CD4-positive, alpha-beta T cell treated with Interleukin-15 for 1 hour (primary cell): ENCODE results near the gene SLC1A4.

Source experiments
- DNase-seq: peaks from one replicate; pipeline ENCODE4 v3.0.0-alpha.2; 2020

Gene SLC1A4

DNA sequence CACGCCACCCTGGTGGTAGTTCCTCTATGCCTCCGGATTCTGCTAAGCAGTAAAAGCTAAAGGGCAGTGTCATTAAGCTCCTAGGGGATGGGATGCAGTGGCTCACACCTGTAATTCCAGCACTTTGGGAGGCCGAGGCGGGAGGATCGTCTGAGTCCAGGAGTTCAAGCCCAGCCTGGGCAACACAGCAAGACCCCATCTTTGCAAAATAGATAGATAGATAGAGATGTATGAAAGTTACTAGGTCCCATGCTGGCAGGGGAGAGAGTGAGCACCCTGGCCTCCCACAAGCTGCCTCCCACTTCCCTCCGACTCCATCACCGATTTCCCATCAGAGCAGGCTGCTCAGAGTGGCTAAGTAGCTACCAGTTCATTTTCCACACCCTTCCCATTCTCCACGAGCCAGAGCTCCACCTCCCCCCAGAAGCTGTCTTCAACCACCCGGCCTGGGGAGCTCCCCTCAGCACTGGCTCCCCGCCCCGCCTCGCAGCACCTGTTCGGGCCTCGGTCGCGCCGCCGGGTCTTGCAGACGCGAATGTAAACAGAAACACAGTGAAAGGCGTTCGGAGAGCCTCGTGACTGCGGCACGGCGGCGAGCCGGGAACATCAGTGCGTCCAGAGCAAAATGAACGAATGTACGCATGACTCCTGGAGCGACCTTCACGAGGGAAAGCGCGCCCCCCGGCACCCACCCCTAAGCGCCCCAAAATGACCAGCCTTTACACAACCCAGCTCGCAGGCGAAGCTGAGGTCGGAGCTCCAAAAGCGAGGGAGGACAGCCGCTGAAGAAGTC is 66.4 kb downstream of the SLC1A4 start:
- DNase-seq, result peak; percentile 62

DNA sequence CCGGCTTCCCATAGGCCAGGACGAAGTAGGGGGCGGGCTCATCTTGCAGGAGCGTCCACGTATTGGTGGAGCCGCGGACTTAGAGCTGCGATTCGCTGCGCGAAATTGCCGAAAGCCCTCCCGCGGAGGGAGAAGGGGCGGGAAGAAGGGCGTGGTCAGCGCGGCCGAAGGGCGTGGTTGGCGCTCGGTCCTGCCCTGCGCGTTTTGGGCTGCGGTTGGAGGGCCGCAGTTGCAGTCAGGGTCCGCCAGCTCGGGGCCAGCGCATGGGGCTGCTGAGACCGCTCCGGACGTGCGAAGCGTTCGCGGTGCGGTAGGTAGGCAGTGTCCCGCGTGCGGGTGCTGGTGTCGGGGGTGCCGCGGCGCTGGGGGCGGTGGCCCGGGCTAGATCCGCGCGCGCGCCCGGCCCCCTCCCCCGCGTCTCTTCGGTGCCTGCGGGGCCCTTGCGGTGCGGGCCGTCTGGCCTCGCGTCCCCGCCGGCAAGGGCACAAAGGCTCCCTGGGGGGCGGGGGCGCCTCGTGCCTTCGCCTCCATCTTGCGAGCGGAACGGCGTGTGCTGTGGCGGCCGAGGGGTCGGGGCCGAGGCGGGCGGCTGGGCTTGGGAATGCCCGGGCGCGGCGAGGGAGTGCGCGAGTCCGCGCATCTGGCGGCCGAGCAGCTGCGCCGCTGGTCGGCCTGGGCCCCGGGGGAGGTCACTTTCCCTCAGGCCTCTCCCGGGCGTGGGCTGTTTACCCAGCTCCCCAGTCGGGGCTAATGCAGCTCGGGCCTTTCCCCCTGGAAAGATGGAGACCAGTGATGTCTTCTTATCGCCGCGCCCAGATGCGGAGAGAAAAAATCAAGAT is 67.2 kb downstream of the SLC1A4 start, which contains the start of gene CEP68:
CEP68 (plus strand) TSS at position 202 of the 839 bp plus-strand sequence. CDS start 13,029 bp downstream, outside the sequence.
- peak; percentile 95 for DNase-seq

DNA sequence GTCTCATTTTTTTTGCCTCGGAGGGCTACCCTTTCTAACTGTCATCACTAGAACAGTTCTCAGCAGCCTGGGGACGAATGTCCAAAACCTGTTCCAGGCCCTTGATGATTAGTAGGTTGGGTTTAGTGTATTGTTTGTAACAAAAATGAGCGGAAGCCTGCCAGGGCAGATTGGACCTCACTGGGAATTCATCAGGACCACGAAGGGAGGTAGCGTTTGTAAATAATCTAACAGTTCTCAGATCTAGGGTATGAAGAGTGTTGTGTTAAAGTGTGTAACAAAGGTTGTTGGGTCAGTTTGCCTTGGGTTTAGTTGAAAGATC is 67.8 kb downstream of the SLC1A4 start:
- DNase-seq, result no peak

DNA sequence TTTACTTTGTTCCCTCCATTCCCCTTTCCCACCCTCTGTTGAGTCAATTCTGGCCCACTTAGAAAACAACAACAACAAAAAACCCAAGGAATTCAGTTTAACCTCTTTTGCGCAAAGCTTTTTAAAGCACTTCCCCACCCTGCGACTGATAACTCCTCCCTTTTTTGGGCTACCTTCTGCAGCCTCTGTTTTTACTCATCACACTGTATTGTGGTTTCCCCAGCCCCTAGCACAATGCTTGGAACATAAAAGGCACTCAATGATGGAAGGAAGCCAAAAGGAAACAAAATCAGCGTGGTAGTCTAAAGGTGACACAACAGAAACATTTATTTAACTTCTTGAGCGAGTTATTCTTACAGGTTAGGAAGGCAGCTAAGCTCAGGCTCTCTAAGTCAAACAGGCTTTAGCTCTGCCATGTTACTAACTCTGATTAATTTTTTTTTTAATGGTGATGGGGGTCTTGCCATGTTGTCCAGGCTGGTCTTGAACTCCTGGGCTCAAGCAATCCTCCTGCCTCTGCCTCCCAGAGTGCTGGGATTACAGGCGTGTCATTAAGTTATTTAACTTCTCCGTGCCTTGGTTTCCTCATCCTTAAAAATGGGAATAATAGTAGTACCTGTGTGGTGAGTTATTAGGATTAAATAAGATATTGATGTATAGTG is 68.3 kb downstream of the SLC1A4 start:
- DNase-seq, result peak; percentile 54

DNA sequence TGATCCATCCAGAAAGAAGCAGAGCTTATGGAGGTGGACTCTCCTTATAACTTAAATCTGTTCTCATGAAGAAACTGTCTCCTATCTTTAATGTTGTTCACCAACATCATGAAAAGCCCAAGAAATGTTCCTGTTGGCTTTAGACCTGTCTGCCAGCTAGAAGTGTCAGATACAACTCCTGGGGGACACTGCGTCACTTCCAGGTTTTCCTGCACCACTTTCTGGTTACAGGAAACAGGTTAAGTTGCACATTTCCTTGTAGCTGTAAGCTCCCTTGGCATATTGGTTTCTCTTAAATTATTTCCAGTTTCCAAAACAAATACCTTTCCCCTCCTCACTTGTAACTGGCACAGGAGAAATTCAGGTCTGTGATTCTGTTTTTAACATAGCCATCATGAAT is 69.9 kb downstream of the SLC1A4 start:
- DNase-seq, result no peak

DNA sequence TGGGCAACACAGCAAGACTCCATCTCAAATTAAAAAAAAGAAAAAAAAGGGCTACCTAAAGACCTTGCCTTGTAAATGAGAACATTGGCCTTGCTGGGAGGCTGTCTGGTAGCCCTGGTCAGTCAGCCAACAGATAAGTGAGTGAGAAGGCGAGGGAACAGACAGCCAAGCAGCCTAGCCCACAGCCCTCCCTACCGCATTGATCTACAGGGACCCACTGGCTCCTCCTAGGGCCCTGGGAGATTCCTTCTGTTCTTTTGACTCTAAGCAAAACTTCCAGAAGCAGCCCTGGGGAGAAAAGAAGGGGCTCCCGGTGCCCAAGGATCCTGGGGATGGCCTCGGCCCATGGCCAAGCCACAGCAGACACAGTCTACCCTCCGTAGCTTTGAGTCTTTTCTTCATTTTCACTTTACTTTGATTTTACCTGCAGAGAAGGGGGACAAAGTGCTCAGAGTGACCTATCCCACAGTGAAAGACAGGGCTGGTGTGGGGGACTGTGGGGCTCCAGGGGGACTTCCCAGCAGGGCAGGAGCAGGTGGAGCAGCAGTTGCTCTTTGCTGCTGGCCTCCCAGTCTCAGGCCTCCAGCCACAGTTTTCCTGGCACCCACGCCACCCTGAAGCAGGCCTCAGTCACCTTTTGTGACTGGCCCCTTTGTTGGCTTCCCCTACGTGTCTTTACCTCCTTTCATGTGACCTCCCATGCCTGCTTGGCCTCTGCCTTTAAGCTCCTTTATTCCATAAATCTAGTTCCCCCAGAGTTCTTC is 72.1 kb downstream of the SLC1A4 start:
- DNase-seq, result no peak

DNA sequence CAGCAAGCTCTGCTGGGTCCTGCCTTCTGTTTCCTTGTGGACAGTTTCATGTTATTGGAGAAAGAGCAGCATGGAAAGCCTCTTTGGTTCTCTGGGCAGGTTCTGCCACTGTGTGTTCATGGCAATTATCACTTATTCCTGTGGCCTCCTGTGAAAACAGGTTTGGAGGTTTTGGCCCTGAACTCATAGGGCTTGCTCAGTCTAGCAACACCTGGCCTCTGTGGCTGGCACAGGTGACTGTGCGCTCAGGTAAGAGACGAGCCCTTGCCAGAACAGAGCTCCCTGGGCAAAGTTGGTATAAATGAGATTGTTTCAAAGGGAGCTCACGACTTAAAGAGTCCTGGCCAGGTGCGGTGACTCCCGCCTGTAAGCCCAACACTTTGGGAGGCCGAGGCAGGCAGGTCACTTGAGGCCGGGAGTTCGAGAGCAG is 72.7 kb downstream of the SLC1A4 start:
- no peak for DNase-seq

DNA sequence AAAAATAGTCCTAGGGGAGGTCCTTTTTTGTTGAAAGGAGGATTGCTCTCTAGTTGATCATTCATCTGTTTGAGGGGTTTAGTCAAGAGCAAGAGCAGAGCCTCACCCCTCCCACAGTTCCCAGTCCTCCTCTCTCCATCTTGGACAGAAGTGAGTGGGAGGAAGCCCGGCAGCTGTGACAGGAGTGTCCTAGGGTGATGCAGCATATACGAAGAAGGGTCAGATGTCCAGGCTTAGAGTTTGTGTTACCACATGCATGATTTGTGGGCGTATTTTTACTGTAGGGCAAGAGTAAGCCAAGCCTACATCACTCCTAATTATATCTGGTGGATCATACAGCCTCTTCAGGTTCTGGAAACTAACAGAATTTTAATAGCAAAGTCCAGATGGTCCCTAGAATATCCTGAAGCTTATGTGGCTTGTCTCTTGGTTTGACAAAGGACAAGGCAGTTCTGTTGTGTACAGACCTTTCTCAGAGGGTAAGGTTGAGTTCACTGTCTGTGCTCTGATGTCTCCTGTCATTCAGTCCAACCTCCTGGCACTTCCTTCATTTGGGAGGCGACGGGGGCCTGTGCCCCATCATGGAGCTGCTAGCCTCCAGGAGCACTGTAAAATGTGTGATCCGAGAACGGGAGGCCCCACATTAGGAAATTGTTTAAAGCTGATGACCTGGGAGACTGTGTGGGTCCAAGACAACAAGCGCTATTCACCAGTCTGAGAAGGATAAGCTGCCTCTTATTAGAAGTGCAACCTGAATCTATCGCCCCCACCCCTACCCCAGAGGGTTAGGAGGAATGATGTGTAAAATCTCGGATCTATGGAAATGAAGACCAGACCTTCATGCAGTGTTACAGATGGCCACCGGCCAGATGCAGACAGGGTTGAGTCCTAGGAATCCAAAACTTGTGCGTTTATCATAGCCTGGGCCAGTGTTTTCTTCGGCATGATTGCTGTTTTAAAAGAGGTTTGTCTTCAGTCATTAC is 73.9 kb downstream of the SLC1A4 start:
- no peak for DNase-seq

DNA sequence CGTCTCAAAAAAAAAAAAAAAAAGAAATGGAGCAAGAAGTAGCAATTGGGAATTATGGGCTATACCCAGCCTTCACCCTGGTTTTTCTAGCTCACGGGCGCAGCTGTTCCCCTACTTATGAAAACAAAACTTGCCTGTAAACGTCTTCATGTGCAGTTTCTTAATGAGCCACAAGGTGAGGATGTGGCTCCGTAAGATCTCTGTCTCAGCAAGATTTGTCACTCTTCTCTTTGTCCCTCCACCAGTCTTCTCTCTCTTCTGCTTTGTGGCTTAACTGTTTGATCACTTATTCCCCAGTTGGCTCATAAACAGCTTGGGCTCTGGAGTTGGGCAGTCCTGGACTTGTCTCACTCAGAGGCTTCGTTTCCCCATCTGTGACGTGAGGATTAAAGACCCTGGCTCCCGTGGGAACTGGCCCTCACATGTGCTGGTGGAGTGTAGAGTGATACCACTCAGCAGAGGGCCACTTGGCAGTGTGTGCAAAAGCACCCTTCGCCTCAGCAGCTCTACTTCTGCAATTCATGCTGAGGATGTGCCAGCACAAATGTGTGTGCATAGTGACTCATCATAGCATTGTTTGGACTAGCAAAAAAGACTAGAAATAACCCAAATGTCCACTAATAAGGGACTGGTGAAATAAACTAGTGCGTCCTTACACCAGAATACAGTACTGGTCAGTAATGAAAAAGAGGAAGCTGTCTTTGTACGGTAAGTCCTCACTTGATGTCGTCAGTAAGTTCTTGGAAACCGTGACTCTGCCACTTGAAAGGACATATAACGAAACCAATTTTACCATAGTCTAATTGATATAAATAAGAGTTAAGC is 75.7 kb downstream of the SLC1A4 start:
- peak; percentile 76 for DNase-seq

DNA sequence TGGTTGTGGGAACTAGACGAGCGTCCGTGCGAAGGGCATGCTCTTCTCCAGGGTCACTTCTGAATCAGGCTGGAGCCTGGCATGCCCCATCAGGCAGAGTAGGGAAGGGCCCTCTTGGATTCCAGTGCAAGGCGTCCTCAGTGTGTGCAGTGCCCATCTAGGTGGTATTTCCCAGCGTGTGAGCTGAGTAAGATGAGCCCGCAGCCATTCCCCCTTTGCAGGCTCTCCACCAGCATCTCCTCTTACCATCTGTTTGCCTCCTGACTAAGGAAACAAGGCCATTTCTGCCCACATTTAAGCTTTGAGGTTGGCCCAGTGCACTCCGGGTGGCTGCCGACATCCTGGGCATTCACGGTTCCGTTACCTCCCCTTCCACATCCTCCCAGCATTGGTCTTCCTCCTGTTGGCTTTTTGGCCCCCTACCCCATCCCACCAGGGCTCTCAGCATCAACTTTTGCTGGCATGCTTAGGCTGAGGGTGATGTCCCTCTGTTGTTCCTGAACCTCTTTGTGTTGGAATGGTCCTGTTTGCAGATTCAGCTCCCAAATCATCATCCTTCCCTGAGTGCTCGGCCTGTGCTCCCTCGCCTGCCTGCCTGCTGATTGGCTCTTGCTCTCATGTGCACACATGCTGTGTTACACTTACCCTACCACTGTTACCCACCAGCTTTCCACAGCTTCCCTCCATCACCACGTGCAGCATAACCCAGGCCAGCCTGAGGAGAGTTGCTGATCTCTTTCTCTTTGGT is 78.8 kb downstream of the SLC1A4 start:
- no peak for DNase-seq

DNA sequence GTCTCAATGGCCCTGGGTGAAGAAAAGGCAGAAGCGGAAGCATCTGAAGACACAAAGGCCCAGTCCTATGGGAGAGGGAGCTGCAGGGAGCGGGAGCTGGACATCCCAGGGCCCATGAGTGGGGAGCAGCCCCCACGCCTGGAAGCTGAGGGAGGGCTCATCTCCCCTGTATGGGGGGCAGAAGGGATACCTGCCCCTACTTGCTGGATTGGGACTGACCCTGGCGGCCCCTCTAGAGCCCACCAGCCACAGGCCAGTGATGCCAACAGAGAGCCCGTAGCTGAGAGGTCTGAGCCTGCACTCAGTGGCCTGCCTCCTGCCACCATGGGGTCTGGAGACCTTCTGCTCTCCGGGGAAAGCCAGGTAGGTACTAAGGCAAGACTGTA is 80.2 kb downstream of the SLC1A4 start:
- DNase-seq, result no peak

DNA sequence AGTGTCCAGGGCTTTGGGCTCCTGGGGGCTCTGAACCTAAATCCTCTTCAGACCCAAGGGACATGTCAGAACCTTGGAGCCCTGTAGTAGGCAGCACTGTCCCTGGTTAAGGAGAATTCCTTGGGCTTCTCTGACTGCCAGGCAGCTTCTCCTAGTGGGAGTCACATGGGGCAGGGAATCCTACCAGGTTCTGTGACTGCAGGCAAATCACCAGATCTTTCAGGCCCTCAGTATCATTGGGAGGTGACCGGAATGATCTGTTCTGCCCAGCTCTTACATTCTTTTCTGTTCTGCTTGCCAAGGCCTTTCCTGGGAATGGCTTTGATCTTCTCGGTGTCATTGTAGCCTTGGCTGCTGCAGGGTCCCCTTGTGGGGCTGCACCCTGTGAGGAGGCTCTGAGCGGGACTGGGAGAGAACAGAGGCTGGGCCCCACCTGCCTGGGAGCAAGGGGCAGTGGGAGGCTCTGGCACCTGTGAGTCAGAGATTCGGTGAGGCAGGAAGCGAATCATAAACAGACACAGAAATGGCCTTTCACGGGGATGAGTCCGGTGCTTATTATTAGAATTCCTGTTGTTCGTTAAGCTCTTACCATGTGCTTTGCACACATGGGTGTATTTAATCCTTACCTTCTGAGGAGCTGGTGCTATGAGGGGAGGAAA is 81.1 kb downstream of the SLC1A4 start:
- DNase-seq, result no peak

DNA sequence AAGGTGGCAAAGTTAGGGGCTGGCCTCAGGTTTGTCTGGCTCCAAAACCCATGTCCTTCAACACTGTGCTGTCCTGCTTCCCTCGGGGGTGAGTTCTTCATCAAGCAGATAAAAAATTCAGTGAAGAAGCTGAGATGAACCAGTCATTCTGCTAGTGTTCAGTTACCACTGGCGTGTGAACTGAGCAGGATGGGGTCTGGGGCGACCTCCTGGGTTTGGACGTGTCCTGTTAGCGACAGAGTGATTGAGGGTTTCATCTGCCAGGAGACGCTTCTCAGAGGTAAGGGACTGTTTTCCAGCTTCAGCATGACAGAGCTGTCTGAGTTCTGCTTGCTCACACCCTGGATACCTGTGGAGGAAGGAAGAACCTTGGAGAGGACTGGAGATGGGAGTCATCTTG is 81.7 kb downstream of the SLC1A4 start:
- no peak for DNase-seq

DNA sequence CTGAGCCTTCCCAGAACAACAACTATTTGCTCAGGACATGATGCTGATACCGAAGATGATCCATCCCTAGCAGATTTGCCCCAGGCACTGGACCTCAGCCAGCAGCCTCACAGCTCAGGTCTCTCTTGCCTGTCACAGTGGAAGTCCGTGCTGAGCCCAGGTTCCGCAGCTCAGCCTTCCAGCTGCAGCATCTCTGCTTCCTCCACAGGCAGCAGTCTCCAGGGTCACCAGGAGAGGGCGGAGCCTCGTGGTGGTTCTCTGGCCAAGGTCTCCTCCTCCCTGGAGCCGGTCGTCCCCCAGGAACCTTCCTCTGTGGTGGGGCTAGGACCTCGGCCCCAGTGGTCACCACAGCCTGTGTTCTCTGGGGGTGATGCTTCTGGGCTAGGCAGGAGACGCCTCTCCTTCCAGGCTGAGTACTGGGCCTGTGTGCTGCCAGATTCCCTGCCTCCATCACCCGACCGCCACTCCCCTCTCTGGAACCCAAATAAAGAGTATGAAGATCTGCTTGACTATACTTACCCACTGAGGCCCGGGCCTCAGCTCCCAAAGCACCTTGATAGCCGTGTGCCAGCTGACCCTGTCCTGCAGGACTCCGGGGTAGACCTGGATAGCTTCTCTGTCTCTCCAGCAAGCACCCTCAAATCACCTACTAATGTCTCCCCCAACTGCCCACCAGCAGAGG is 82.4 kb downstream of the SLC1A4 start:
- no peak for DNase-seq

DNA sequence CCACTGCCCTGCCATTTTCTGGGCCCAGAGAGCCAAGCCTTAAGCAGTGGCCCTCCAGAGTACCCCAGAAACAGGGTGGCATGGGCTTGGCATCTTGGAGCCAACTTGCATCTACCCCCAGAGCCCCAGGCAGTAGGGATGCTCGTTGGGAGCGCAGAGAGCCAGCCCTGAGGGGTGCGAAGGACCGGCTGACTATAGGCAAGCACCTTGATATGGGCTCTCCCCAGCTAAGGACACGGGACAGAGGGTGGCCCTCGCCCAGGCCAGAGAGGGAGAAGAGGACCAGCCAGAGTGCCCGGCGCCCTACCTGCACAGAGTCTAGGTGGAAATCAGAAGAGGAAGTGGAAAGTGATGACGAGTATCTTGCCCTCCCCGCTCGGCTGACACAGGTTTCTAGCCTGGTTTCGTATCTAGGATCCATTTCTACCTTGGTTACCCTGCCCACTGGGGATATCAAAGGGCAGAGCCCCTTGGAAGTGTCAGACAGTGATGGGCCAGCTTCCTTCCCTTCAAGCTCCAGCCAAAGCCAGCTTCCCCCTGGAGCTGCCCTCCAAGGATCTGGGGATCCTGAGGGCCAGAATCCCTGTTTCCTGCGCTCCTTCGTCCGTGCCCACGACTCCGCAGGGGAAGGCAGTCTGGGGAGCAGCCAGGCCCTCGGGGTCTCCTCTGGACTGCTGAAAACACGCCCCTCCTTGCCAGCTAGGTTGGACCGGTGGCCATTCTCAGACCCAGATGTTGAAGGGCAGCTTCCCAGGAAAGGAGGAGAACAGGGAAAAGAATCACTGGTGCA is 83.2 kb downstream of the SLC1A4 start:
- DNase-seq, result no peak
